Ovary (tissue), 3 donors: ENCODE measurements around the gene ATP7A.

Experiments
- CTCF ChIP-seq, 3 donors: fragments of 450-650 bp in 2 of 3; fragments of 200-600 bp in 1 of 3; IDR thresholded peaks; one replicate each; pipeline versions ENCODE4 v1.5.1 to v1.8.0; 2016 to 2022; ENCODE audit warnings: antibody characterized with exemption in 3 of 3, mild to moderate bottlenecking in 1 of 3
- POLR2A ChIP-seq: fragments of 450-650 bp; IDR thresholded peaks from one replicate; pipeline ENCODE4 v1.6.1; 2017; ENCODE audit warnings: antibody characterized with exemption, mild to moderate bottlenecking, moderate library complexity
- donor health status: DM: no; HTN: no; CAD: no.

GRCh38 chrX:77918568-77918967, 8.1 kb downstream of the ATP7A start:
- TF ChIP-seq POLR2A = no peak
- no peak for TF ChIP-seq CTCF (IDR thresholded peaks at IDR 0.05)
